Upper lobe of left lung (tissue), 4 donors: ENCODE results near the gene NAP1L1.

Experiments used
- POLR2AphosphoS5 ChIP-seq, 2 donors: sonication (generic); formaldehyde crosslinking; IDR thresholded peaks; one replicate each; pipeline ENCODE4 v1.5.1; 2017; ENCODE audit warnings: antibody characterized with exemption in 2 of 2
- TF ChIP-seq, protein P1 (sequence below), 6 experiments: fragments of 450-650 bp in 4 of 6; fragments of 200-600 bp in 2 of 6; sonication (generic) in 2 of 6; IDR thresholded peaks; one replicate each; pipeline ENCODE4 v1.5.1; 2016 to 2019; ENCODE audit warnings: antibody characterized with exemption in 6 of 6

DNA sequence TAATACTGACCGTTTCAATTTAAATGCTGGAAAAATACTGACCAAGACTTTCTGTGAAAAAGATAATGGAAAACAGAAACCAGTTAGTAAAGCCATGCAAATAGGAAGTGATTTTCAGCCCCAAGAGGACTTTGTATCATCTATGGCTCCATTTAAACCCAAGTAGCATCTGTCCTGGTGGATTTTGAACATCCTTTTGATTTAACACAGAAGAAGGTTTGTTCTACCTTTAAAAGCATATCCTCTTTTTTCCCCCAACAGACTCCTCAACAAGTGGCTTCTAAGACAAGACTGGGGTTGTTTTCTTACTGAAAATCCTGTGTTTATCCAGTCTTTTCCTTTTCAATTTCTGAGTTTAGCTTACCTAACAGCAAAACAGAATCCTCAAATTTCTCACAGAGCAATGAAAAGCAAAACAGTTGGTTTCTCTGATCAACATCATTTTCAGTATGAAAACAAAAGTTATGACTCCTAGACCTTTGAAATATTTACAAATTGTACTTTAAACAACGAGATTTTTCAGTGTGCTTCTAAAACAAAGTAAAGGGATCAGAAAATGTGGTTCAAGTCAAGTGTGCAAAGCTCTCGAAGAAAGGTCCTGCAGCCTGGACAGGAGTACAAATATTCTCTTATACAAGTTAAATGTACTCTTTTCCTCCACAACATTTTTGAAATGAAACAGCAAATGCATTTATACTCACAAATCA, 55.8 kb downstream of the NAP1L1 start:
- TF ChIP-seq POLR2AphosphoS5 (IDR thresholded peaks at IDR 0.05): no peak
- TF ChIP-seq, protein P1, sequence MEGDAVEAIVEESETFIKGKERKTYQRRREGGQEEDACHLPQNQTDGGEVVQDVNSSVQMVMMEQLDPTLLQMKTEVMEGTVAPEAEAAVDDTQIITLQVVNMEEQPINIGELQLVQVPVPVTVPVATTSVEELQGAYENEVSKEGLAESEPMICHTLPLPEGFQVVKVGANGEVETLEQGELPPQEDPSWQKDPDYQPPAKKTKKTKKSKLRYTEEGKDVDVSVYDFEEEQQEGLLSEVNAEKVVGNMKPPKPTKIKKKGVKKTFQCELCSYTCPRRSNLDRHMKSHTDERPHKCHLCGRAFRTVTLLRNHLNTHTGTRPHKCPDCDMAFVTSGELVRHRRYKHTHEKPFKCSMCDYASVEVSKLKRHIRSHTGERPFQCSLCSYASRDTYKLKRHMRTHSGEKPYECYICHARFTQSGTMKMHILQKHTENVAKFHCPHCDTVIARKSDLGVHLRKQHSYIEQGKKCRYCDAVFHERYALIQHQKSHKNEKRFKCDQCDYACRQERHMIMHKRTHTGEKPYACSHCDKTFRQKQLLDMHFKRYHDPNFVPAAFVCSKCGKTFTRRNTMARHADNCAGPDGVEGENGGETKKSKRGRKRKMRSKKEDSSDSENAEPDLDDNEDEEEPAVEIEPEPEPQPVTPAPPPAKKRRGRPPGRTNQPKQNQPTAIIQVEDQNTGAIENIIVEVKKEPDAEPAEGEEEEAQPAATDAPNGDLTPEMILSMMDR (IDR thresholded peaks at IDR 0.05): no peak
